GM21390 (cell line): ENCODE data around the gene PRAMEF15.
"Not testable (repeated sequence)": the region's sequence is repeated elsewhere in the genome, so short reads cannot be mapped to it uniquely, and the experiment has no call there.

ENCODE experiments used
- ATAC-seq: cut with Tn5 transposase; IDR thresholded peaks from one replicate; pipeline ENCODE4 v1.9.1; 2021; ENCODE audit not compliant: unreplicated experiment

The PRAMEF15 gene

DNA sequence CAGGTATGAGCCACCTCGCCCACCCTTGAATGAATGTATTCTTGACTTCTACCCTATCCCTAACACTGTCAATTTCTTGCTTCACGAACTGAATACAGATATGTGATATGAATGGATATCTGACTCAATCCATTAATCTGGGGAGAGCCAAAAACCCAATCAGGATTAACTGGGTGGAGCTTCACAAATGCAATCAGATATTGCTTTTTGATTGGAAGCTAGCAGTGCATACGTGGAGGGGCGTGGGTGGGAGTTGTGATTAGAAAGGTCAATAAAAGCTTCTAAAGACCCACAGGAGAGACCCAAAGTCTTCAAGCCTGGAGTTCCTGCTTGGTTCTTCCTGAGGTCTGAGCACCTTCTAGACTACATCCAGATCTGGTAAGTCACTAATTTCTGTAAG lies at the start of gene PRAMEF15:
Gene PRAMEF15, plus strand, starts transcription at position 301 of the 400 bp plus-strand sequence. CDS start 2,827 bp downstream, outside the sequence.
- not testable (repeated sequence) for ATAC-seq

DNA sequence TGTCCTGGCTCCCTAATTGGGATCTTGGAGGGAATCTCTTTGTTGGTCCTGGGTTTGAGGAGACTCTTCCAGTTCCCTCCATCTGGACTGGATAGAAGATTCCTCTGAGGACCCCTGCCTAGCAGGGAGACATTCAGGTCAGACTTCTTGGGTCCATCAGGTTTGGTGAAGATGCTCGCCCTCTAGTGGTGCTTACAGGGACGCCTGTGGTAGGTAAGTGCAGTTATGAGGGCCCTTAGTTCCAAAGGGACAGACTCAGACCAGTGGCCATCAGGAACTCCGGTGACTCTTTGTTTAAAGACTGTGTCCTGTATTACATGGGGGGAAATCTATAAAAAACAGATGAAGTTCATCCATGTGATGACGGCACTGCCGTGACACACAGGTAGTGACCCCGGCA lies 38.4 kb upstream of the PRAMEF15 start:
- not testable (repeated sequence) for ATAC-seq

DNA sequence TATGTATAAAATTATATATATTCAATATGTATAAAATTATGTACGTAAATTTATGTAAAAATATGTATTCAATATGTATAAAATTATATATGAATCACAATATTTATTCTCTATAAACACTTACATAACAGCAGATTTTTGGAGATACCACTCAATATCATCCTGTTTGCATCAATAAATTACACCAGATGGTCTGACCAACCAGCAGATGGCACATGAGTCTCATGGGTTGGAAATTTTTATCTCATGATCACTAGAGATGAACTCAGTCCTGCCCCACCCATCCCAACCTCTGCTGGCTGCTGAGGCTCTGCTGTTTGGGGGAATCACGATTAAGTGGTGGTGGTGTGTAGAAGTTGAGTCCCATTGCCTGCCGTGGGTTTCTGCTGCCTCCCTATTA lies 35.8 kb upstream of the PRAMEF15 start:
- ATAC-seq, result not testable (repeated sequence)

DNA sequence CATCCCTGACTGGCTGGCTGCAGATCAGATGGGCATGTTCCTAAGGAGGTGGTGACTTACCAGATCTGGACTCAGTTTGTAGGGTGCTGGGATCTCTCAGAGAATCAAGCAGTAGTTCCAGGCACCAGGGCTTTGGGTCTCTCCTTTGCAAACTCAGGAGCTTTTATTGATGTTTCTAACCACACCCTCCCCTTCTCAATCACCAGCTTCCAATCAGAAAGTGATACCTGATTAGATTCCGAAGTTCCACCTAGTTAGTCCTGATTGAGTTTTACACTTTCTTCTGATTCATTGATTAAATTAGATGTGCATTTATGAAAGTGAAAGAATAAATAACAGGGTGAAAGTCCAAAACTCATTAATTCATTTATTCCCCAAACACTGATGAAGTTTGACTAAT lies 30.3 kb upstream of the PRAMEF15 start, which contains the start of gene PRAMEF8:
Gene PRAMEF8, minus strand, starts transcription at position 101 of the 400 bp plus-strand sequence. CDS start 1,046 bp downstream, outside the sequence.
- not testable (repeated sequence) for ATAC-seq

DNA sequence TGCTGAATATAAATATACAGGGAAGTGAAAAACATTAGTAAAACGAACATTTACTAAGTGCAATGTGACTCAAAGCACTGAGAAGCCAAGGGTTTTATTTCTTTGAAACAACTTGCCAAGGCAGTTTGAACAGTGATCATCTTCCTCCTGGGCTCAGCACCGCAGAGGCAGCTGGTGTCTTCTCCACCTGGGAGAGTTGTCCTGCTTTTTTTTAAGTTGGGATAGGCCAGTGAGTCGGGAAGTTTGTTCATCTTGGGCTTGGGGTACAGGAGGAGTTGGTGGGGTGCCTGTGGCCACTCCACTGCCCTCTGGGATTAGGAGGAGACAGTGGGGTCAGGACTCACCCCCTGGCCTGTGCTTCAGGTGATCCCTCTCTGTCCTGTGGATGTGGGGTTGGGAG lies 26.4 kb upstream of the PRAMEF15 start:
- ATAC-seq, result not testable (repeated sequence)

DNA sequence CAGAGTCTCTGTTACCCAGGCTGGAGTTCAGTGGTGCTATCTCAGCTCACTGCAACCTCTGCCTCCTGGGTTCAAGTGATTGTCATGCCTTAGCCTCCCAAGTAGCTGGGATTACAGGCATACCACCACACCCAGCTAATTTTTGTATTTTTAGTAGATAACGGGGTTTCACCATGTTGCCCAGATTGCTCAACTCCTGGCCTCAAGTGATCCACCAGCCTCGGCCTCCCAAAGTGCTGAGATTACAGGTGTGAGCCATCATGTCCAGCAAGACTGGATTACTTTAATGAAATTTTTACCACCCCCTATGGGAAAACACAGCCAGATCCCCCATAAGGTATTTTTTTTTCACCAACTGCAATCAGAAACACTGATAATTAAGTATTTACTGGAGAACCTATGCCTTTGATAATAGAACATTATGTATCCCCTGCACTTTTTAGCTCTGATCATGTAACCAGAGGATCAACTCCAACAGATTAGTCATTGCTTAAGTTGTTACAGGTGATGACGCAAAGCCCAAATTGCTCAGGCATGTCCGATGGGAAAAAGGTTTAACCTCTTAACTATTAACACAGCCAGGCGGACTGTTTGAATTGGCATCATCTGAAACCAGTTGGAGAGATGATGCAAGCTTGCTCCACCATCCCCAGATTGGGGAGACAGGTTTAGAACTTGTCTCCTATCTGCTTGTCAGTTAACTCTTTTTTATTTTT lies 18.0 kb upstream of the PRAMEF15 start:
- not testable (repeated sequence) for ATAC-seq

DNA sequence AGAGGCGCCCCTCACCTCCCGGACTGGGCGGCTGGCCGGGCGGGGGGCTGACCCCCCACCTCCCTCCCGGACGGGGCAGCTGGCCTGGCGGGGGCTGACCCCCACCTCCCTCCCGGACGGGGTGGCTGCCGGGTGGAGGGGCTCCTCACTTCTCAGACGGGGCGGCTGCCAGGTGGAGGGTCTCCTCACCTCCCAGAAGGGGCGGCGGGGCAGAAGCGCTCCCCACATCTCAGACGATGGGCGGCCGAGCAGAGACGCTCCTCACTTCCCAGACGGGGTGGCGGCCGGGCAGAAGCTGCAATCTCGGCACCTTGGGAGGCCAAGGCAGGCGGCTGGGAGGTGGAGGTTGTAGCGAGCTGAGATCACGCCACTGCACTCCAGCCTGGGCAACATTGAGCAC lies 16.7 kb upstream of the PRAMEF15 start:
- ATAC-seq, result not testable (repeated sequence)

DNA sequence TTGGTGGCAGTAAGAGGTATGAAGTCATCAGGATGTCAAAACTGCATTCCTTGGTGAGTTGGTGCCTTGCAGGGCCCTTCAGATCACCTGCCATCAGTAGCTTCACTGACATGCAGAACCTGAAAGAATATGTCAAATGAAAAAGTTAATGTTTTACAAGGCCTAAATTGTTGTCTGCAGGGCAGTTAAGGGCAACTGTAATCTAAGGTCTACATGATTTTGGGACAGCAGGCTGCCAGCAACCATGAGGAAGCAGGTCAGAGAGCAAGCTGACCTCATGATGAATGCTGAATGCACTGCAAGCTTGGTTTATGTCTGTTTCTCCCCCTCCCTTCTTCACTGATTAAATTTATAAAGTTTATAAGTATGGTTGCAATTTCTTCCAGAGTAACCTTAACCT lies 13.2 kb upstream of the PRAMEF15 start:
- not testable (repeated sequence) for ATAC-seq

DNA sequence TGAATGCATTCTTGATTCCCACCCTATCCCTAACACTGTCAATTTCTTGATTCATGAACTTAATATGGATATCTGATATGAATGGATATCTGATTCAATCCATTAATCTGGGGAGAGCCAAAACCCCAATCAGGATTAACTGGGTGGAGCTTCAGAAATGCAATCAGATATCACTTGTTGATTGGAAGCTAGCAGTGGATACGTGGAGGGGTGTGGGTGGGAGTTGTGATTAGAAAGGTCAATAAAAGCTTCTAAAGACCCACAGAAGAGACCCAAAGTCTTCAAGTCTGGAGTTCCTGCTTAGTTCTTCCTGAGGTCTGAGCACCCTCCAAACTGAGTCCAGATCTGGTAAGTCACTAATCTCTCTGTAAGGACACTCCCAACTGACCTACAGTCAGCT lies 12.1 kb upstream of the PRAMEF15 start, which contains the start of gene PRAMEF33:
Gene PRAMEF33, plus strand, starts transcription at position 301 of the 400 bp plus-strand sequence. CDS start 2,416 bp downstream, outside the sequence.
- not testable (repeated sequence) for ATAC-seq

DNA sequence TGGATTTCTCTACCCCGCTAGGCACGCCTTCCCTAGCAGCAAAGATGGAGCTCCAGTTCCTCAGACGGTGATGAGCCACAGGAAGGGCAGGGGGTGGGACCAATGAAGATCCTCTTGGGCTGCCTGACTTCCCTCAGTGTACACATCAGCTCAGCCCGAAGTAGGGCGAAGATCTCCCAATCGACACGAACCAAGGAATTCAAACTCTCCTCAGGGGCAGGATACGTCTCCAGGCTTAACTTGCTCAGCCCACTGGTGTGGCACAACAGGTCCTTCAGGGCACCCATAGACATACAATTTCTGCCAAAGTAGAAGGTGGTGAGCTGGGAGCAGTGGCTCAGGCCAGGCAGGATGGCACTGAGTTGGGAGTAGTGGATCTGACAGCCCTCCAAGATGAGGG lies 27.1 kb downstream of the PRAMEF15 start:
- not testable (repeated sequence) for ATAC-seq

DNA sequence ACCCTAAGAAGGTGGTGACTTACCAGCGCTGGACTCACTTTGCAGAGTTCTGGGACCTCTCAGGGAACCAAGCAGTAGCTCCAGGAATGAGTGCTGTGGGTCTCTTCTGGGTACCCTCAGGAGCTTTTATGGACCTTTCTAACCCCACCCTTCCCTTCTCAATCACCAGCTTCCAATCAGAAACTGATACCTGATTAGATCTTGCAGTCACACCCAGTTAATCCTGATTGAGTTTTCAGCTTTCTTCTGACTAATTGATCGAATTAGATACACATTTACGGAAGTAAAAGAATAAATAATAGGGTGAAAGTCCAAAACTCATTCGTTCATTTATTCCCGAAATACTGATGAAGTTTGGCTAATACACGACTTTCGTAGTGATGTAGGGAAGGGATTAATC lies 31.7 kb downstream of the PRAMEF15 start, which contains the start of gene PRAMEF14:
Gene PRAMEF14, minus strand, starts transcription at position 101 of the 400 bp plus-strand sequence. CDS start 1,820 bp downstream, outside the sequence.
- ATAC-seq, result not testable (repeated sequence)

DNA sequence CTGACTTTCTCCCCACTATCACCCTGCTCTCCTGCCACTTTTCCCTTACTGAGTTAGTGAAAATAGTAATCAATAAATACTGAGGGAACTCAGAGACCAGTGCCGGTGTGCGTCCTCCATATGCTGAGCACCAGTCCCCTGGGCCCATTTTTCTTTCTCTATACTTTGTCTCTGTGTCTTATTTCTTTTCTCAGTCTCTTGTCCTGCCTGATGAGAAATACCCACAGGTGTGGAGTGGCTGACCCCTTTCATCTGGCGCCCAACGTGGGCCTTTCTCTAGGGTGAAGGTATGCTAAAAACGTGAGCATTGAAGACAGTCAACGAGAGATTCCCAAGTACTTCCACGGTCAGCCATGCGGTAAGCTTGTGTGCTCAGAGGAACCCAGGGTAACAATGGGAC lies 38.1 kb downstream of the PRAMEF15 start:
- ATAC-seq, result not testable (repeated sequence)

DNA sequence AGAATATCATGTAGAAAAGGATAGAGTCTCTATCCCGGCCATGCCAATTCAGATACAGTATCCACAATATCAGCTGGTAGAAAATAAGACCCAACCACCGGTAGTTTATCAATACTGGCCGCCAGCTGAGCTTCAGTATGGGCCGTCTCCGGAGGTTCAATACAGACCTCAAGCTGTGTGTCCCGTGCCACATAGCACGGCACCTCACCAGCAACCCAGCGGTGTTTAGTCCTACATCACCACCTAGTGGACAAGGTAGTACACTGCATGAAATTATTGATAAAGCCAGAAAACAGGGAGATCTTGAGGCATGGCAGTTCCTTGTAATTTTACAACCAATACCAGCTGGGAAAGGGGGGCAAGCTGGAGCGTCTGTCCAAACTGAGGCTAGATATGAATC lies 39.1 kb downstream of the PRAMEF15 start:
- ATAC-seq, result not testable (repeated sequence)

DNA sequence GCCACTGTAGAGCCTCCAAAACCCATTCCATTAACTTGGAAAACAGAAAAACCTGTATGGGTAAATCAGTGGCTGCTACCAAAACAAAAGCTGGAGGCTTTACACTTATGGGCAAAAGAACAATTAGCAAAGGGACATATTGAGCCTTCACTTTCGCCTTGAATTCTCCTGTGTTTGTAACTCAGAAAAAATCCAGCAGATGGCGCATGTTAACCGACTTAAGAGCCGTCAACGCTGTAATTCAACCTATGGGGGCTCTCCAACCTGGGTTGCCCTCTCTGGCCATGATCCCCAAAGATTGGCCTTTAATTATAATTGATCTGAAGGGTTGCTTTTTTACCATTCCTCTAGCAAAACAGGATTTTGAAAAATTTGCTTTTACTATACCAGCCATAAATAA lies 41.4 kb downstream of the PRAMEF15 start:
- not testable (repeated sequence) for ATAC-seq

DNA sequence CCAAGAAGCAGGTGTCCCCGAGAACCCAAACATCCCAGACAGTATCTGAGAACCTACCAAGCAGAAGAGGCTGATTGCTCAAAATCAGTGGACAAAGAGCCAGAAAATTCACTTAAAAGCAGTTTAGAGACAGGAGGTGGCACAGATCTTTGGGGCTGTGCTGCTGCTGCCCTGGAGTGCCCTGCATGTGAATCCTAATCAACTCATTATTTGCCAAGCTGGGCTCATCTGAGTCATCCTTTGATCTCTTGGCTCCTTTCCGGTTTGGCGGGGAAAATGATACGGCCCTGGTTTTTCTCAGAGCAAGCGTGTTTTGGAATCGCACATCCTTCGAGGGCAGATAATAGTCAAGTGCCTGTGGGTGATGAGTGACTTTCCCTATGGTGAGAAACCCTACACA lies 47.0 kb downstream of the PRAMEF15 start:
- not testable (repeated sequence) for ATAC-seq

DNA sequence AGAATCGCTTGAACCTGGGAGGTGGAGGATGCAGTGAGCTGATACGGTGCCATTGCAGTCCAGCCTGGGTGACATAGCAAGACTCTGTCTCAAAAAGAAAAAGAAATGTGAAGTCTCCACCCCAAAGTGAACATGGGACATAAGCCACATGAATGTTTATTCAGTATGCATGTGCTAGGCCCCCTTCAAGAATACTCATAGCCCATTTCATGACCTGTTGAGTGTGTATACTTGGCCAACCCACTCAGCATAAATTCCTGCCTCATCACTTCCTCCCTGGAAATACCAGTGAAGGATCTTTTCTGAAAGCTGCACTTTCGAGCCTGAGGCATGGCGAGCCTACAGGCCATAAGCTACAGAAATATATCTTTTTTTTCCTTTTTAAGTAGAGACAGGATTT lies 49.5 kb downstream of the PRAMEF15 start:
- not testable (repeated sequence) for ATAC-seq

DNA sequence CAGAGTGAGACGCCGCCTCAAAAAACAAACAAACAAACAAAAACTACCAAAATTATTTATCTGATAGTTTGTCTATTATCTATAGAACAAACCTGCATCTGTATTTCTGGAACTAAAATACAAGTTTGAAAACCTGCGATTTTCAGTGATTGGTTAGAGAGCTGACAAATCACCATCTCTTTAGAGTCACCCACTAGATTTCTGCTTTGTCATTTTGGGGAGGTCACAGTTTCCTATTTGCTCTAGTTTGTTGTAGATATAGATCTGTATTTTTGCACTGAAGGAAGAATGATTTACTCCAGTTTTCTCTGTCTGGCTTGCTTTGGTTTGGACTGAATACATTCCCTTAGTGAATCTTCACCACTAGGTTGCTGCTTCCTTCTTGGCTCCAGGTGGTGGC lies 51.2 kb downstream of the PRAMEF15 start:
- ATAC-seq, result not testable (repeated sequence)

DNA sequence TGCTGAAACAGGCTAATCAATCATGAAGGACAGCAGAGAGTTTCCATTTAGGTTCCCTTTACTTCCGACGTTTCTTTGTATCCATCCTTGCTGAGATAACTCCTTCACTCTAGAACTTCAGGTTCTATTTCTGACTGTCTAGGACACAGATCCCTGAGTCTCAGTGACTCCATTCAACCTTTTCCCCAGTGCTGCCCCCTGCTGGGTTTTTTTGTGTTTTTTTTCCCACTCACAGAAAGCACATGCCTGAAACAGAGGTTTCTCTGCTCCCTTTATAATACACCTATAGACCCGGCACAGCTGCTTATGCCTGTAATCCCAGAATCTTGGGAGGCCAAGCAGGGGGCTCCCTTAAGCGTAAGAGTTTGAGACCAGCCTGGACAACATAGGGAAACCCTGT lies 53.2 kb downstream of the PRAMEF15 start:
- not testable (repeated sequence) for ATAC-seq
